K562 (cell line): ENCODE data around the gene DNAH8.
"Not testable (repeated sequence)": the region's sequence is repeated elsewhere in the genome, so short reads cannot be mapped to it uniquely, and the experiment has no call there.

ENCODE experiments used
- CTCF ChIP-seq, 3 experiments: IDR thresholded peaks in 2 of 3; conservative IDR thresholded peaks in 1 of 3; 2 replicates each; pipeline ENCODE4 v1.5.1; 2011 to 2012; ENCODE audit warnings: low read length in 3 of 3, mild to moderate bottlenecking in 3 of 3, control low read depth in 2 of 3, improper control_type of control experiment in 1 of 3, inconsistent platforms in 1 of 3, low read depth in 1 of 3, mixed read lengths in 1 of 3, moderate library complexity in 1 of 3; ENCODE audit not compliant: insufficient read depth in 2 of 3
- TGIF2 ChIP-seq: sonication (generic); formaldehyde crosslinking; IDR thresholded peaks from 2 replicates; pipeline ENCODE4 v1.8.1; 2022; ENCODE audit warnings: mild to moderate bottlenecking, missing genetic modification reagents, moderate library complexity
- ZBTB7A ChIP-seq: IDR thresholded peaks from 2 replicates; pipeline ENCODE4 v1.6.1; 2011; ENCODE audit warnings: low read depth, mild to moderate bottlenecking, low read length, moderate library complexity, borderline replicate concordance; ENCODE audit not compliant: control insufficient read depth

GRCh38 chr6:38796437-38796836 is 81.3 kb downstream of the DNAH8 start:
- not testable (repeated sequence) for TF ChIP-seq CTCF (IDR thresholded peaks at IDR 0.05 in 2 of 3, conservative IDR thresholded peaks at IDR 0.05 in 1 of 3; ENCODE audit: insufficient read depth in 2 of 3, low read depth in 1 of 3, low read length in 3 of 3); TGIF2; ZBTB7A
